Kidney epithelial cell (primary cell): ENCODE measurements around the gene ERICH6B. TPM values are rescaled to one million over a fixed set of nuclear protein-coding genes. Genes with fewer than 3 reads are reported as not detected.

Experiments used
- DNase-seq: peaks from one replicate; pipeline ENCODE4 v3.0.0-alpha.2; 2010; ENCODE audit warnings: low read depth
- H3K27me3 ChIP-seq: 2 replicates; pipeline ENCODE4 v1.6.0; 2011; ENCODE audit warnings: low read length; ENCODE audit not compliant: control insufficient read depth, insufficient read depth
- H3K36me3 ChIP-seq: 2 replicates; pipeline ENCODE4 v1.5.1; 2011; ENCODE audit warnings: low read length; ENCODE audit not compliant: control insufficient read depth, insufficient read depth
- H3K4me3 ChIP-seq: 2 replicates; pipeline ENCODE4 v1.5.1; 2011; ENCODE audit warnings: low read depth, mild to moderate bottlenecking, control low read depth, low read length
- total RNA-seq: library from RNA; depleted of rRNA; stranded (reverse); fragments of >200 nt; gene quantifications from 2 replicates; pipeline ENCODE4 v1.2.3, GENCODE V29; 2015
- TF ChIP-seq, protein P1 (sequence below): IDR thresholded peaks from 2 replicates; pipeline ENCODE4 v1.5.1; 2011; ENCODE audit warnings: mild to moderate bottlenecking, moderate library complexity, low read length, control low read depth, inconsistent platforms; ENCODE audit not compliant: insufficient read depth, poor library complexity, severe bottlenecking

Gene ERICH6B
- total RNA-seq, 1 donor from 2014 or later = not detected

DNA sequence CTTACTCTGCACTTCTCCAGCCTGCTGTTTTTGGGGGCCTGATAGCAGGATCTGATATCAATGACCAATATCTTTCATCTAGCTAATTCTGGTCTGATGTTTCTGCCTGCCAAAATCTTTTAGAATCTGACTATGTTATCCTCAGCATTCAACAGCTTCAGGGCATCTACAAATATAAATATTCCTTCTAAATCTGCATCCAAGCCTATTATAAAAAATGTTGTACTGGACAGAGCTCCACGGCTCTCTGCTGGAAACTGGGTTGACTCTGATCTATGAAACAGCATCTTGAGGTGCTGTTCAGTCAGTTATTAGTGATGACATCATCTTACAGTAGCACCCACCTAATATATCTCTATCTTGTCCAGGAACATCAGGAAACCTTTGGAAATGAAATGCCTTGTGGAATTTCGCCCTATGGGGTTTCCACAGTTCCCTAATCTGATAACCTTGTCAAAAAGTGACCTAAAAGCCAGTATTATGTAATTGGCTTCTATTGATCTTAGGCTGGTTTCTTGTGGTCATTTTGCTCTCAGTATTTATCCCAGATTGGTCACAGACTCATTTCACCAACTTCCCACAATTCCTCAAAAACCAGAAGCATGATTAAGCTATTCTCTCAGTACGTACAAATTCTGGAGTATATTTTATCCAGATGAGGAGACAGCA lies 33.0 kb downstream of the ERICH6B start:
- H3K36me3 ChIP-seq = no peaks in the 10 kb centered on the region
- DNase-seq = no peak
- TF ChIP-seq, protein P1, sequence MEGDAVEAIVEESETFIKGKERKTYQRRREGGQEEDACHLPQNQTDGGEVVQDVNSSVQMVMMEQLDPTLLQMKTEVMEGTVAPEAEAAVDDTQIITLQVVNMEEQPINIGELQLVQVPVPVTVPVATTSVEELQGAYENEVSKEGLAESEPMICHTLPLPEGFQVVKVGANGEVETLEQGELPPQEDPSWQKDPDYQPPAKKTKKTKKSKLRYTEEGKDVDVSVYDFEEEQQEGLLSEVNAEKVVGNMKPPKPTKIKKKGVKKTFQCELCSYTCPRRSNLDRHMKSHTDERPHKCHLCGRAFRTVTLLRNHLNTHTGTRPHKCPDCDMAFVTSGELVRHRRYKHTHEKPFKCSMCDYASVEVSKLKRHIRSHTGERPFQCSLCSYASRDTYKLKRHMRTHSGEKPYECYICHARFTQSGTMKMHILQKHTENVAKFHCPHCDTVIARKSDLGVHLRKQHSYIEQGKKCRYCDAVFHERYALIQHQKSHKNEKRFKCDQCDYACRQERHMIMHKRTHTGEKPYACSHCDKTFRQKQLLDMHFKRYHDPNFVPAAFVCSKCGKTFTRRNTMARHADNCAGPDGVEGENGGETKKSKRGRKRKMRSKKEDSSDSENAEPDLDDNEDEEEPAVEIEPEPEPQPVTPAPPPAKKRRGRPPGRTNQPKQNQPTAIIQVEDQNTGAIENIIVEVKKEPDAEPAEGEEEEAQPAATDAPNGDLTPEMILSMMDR = no peak
- H3K27me3 ChIP-seq = peaks cover 5% of the 10 kb centered on the region
- H3K4me3 ChIP-seq = no peak overlapping the region

DNA sequence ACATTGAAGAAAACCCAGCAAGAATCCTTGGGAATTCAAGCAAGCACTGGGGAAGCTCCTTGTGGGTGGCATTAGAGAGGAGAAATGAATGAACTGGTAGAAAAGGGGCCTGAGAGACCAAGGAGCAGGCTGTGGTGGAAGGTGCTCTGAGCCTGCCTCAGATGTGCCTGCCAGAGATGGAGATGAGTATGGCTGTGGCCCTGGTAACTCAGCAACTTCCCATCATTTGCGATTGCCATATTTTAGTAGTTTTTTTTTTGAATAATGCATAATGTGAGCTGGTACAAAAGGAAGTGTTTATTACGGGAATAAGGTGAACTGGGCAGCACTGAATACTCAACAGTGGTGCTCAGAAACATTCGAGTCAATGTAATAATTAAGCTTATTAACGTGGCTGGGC lies 39.1 kb downstream of the ERICH6B start:
- DNase-seq = no peak
- TF ChIP-seq, protein P1 = no peak
- H3K36me3 ChIP-seq = no peaks in the 10 kb centered on the region
- no peak overlapping the region for H3K4me3 ChIP-seq
- peaks cover 10% of the 10 kb centered on the region for H3K27me3 ChIP-seq

DNA sequence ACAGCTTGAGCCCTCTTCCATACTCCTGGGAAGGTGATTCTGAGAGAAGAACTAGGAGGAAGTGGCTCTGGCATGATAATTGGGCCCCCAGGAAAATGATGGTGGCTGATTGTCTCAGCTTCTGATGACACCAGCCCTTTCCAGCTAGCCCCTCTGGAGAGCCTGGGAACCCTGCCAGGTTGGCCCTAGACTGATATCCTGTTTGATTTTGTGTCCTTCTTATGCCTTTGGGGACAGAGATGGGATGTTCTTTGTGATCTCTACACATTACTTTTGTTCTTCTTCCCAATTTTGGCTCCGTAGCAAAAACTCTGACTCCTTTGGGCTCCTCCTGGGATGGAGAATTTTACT lies 39.7 kb downstream of the ERICH6B start:
- TF ChIP-seq, protein P1 = no peak
- Histone ChIP-seq H3K27me3 (peaks cover 13% of the 10 kb centered on the region), H3K36me3 (no peaks in the 10 kb centered on the region), H3K4me3 (no peak overlapping the region)
- no peak for DNase-seq

DNA sequence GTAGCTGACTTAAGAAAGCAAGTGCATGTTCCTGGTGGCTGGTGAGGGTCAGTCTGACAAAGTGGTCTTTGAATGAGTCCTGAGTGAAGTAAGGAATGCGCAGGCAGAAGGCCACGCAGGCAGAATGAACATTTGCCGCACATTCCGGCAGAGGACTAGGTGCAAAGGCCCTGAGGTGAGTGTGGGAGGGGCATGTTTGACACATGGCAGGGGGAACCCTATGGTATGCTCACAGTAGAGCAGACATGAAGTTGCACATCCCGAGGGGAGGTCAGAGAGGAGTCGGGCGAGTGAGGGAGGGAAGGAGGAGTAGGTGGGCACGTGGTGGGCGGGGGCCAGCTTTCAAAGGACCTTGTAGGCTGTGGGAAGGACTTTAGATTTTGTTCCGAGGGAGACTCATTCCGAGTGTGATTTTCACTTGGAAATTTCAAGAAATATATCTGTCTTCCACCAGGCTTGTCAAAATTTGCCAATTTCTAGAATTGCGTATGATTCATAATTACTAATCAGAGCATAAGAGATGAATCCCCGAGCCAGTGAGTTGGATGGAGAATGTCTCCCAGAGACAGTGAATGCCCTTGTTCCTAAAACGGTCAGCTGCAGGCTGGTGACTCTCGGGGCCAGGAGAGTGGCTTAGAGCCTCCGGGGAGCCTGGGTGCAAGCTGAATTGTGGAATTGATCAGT lies 40.3 kb downstream of the ERICH6B start:
- Histone ChIP-seq H3K27me3 (peaks cover 17% of the 10 kb centered on the region), H3K4me3 (no peak overlapping the region), H3K36me3 (no peaks in the 10 kb centered on the region)
- DNase-seq = no peak
- TF ChIP-seq, protein P1 = no peak

DNA sequence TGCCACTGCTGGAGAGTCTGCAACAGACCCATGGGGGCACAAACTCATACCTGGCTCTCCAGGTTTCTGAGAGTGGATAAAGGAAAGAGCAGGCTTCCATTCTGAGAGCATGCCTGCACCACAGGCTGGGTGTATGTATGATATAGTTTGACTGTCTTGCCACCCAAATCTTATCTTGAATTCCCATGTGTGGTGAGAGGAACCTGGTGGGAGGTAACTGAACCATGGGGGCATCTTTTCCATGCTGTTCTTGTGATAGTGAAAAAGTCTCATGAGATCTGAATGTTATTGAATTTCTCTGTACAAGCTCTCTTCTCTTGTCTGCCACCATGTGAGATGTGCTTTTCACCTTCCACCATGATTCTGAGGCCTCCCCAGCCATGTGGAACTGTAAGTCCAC lies 50.2 kb downstream of the ERICH6B start:
- Histone ChIP-seq H3K36me3 (no peaks in the 10 kb centered on the region), H3K4me3 (no peak overlapping the region), H3K27me3 (no peaks in the 10 kb centered on the region)
- DNase-seq = no peak
- TF ChIP-seq, protein P1 = no peak

DNA sequence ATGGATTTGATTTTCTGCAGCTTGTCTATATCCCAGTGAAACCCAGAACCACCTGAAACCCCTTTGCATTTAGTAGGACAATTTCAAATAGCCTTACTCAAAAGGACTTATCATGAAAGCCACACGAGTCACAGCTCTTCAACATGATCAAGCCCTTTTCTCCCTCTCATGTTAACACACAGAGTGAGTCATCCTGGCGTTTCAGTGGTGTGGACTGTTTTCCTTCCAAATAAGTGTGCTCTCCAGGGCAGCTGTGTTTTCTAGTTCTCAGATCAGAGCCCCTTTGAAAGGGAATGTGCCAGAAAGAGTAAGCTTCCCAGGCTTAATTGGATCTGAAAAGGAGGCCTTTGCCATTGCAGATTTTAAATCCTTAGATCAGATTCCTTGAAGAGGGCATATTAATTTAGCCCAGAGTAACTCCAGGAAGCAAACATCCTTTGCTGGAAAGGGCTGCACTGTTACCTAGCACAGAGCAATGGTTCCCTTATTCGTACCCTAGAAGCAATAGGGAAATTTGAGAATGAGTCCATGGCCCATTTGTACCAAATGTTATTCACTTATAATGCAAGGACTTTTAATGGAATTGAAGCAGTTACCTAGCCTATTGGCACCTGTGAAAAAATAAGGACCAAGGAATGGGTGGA lies 51.3 kb downstream of the ERICH6B start:
- TF ChIP-seq, protein P1 = no peak
- peak; percentile 63 for DNase-seq
- H3K4me3 ChIP-seq = no peak overlapping the region
- H3K27me3 ChIP-seq = no peaks in the 10 kb centered on the region
- H3K36me3 ChIP-seq = no peaks in the 10 kb centered on the region
